Measurements from ENCODE around the gene CPNE6. TPM values are rescaled to one million over a fixed set of nuclear protein-coding genes. Genes with fewer than 3 reads are reported as not detected.

Gene CPNE6
- total RNA-seq, 1 experiment from 2014 or later: not detected

GRCh38 chr14:24068711-24069410 is 2.5 kb upstream of the CPNE6 start:
- no peaks in the 10 kb centered on the region for H3K9me3 ChIP-seq (ENCODE audit: control insufficient read depth in 1 of 2, insufficient read depth in 1 of 2, low read depth in 1 of 2, low read length in 2 of 2)
- no peaks in the 10 kb centered on the region for H3K9me2 ChIP-seq (ENCODE audit: insufficient read depth)
- ATAC-seq (no peak), DNase-seq (ENCODE audit: low read depth, low spot score) (no peak)
- H3K36me3 ChIP-seq (ENCODE audit: control insufficient read depth in 1 of 2, insufficient read depth in 2 of 2, low read length in 2 of 2): no peaks in the 10 kb centered on the region
- no peaks in the 10 kb centered on the region for H3K4me1 ChIP-seq (ENCODE audit: control insufficient read depth in 1 of 2, insufficient read depth in 2 of 2, low read length in 2 of 2)
- ChIA-PET POLR2A (interaction anchor here (1.1 kb wide), 1 partner anchor 13 kb away, joined by 3 read pairs; no protein-coding TSS in a partner anchor), RAD21 (ENCODE audit: low non-redundant PET in 1 of 2, low total read pairs in 2 of 2, uncharacterized antibody in 2 of 2, unreplicated experiment in 2 of 2) (no interaction called here), CTCF (interaction anchor here (1.8 kb wide), 1 partner anchor 40 kb away, joined by 4 read pairs; no protein-coding TSS in a partner anchor)
- no peak overlapping the region for H3K4me2 ChIP-seq (ENCODE audit: low read length)
- H3K27me3 ChIP-seq (ENCODE audit: insufficient read depth, low read length): peaks cover 7% of the 10 kb centered on the region; the same call in 1 of the 2 replicates
- intact Hi-C loops (cut with micrococcal nuclease): no loop called here
- no peaks in the 10 kb centered on the region for H4K20me1 ChIP-seq (ENCODE audit: insufficient read depth)
- no peaks in the 10 kb centered on the region for H3K79me2 ChIP-seq (ENCODE audit: insufficient read depth, low read length)
- H3K4me3 ChIP-seq (replicated peaks in 1 of 2; ENCODE audit: low read depth in 1 of 2, low read length in 2 of 2): no peak overlapping the region
- no peak overlapping the region for H3K27ac ChIP-seq (ENCODE audit: low read depth, low read length)
- BruUV-seq (replicated peaks): no TSS peak
- TF ChIP-seq ATF3 (IDR thresholded peaks at IDR 0.05): no peak
- TF ChIP-seq ZBTB33 (IDR thresholded peaks at IDR 0.05; ENCODE audit: extremely low read depth, insufficient replicate concordance, low read length): no peak
- no peak for TF ChIP-seq TCF7L2 (IDR thresholded peaks at IDR 0.05; ENCODE audit: borderline replicate concordance, extremely low read depth, insufficient read depth, insufficient read length)
- TF ChIP-seq SP1 (IDR thresholded peaks at IDR 0.05; ENCODE audit: low read depth): no peak
- TF ChIP-seq JUND (IDR thresholded peaks at IDR 0.05): no peak
- no peak for TF ChIP-seq SRF (IDR thresholded peaks at IDR 0.05; ENCODE audit: low read depth)
- no peak for TF ChIP-seq SIN3A (IDR thresholded peaks at IDR 0.05; ENCODE audit: low read depth)
- no peak for TF ChIP-seq POLR2A (IDR thresholded peaks at IDR 0.05; ENCODE audit: borderline replicate concordance, extremely low read depth, insufficient read depth, insufficient read length)
- TF ChIP-seq CEBPB (IDR thresholded peaks at IDR 0.05; ENCODE audit: low read depth): no peak
- no peak for TF ChIP-seq POLR2AphosphoS5 (IDR thresholded peaks at IDR 0.05; ENCODE audit: low read depth, low read length)
- TF ChIP-seq EGR1 (IDR thresholded peaks at IDR 0.05; ENCODE audit: low read depth): no peak
- TF ChIP-seq ZNF274 (IDR thresholded peaks at IDR 0.05; ENCODE audit: low read depth, low read length): no peak
- no peak for TF ChIP-seq CBX3 (IDR thresholded peaks at IDR 0.05; ENCODE audit: low read depth)
- no peak for TF ChIP-seq MAX (IDR thresholded peaks at IDR 0.05)
- no peak for TF ChIP-seq EZH2phosphoT487 (IDR thresholded peaks at IDR 0.05; ENCODE audit: borderline replicate concordance)
- TF ChIP-seq CTCF (IDR thresholded peaks at IDR 0.05 in 2 of 3, conservative IDR thresholded peaks at IDR 0.05 in 1 of 3; ENCODE audit: borderline replicate concordance in 1 of 3, insufficient read depth in 1 of 3, low read depth in 2 of 3, low read length in 2 of 3): no peak
- no peak for TF ChIP-seq ZFX (IDR thresholded peaks at IDR 0.05)
- no peak for TF ChIP-seq EZH2 (IDR thresholded peaks at IDR 0.05)
- TF ChIP-seq RAD21 (IDR thresholded peaks at IDR 0.05; ENCODE audit: low read depth): no peak
- H2AFZ ChIP-seq (ENCODE audit: low read depth, low read length, poor library complexity, severe bottlenecking): no peak overlapping the region
- no peak overlapping the region for H3K9ac ChIP-seq (ENCODE audit: low read length)

Data from HCT116 (cell line).